Caki2 (cell line): ENCODE results near the gene AP2A2. TPM values are rescaled to one million over a fixed set of nuclear protein-coding genes. Genes with fewer than 3 reads are reported as not detected.

Source experiments
- DNase-seq: peaks from one replicate; pipeline ENCODE4 v3.0.0-alpha.2; 2015; ENCODE audit warnings: low read depth
- in situ Hi-C: cut with HindIII; loops from 2 replicates; pipeline ENCODE4 v1.10.0; 2016; ENCODE audit warnings: low sequenced_read_pairs, low pct_unique_long_range_greater_than_20kb, mixed read lengths
- total RNA-seq: library from RNA; depleted of rRNA; stranded (reverse); fragments of >200 nt; shearing (Covaris generic); gene quantifications from 2 replicates; pipeline ENCODE4 v1.2.3, GENCODE V29; 2014; ENCODE audit warnings: low replicate concordance

Gene AP2A2
- total RNA-seq, 1 experiment from 2014 or later = 49.4 TPM

DNA sequence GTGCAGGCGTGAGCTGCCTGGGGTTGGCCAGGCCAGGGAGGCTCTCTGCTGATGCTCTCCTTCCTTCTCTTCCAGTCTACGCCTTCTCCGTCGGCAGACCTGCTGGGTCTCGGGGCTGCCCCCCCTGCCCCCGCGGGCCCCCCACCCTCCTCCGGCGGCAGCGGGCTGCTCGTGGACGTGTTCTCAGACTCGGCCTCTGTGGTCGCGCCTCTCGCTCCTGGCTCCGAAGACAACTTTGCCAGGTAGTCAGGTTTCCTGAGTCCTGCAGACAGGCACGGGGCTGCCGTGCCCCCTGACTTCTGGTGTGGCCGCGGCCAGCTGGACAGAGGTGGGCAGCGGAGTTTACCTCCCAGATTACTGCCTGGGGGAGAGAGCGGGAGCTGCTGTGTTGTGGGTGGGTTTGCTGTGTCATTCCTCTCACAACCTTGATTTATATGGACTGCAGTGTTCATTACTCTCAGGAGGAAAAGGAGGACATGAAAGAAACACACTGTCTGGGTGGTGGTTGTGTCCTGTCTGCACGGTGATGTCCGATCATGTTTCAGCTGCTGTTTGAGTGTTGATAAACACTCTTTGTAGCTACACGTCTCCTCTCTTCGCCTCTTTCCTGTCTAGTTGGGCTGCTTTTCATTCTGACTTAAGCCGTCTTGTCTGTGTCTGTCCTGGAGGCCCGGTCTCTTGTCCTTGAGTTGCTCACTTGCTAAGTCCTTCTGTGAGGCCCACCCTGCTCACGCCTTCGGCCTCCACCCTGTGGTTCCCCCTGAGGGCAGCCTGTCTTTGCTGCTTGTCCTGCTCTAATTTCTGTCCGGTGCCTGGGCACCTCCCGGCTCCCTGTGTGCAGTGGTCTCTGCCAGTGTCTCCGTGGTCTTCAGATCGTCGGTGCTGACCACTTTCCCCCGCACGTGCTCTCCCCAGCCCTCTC is 74.9 kb downstream of the AP2A2 start:
- DNase-seq = no peak
- in situ Hi-C loops = no loop called here

DNA sequence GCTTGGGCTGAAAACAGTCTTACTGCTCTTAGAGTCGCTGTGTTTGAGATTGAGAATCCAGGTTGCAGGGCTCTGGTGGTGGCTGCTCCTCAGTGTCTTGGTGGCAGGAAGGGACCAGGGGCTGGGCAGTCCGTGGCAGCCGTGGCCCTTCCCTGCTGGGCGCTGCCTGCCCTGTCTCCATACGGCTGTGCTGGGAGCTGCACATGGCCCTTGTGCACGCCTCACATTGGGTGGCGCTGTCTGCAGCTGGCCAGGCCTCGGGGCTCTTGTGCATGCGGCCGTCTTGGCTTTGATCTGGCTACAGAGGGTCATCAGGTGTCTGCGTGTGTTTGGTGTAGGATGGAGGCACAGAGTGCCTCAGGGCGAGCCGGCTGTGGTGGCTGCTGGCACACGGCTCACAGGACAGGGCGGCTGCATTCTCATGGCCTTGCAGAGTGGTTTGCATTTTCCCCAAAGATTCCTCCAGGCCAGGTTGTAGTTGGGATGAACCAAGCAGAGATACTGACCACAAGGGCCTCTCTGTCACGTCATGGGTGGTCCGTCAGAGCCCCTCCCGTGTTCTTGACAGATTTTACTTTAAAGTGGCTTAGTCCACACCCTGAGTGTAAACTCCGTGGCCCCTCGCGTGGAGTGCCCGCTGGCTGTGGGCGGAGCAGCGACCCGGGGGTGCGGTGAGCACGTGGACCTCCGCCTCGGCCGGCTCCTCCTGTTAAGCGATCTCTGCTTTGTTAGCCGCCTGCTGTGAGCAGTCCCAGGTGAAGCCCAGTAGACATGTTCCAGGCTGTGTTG is 76.1 kb downstream of the AP2A2 start:
- no peak for DNase-seq
- in situ Hi-C loops = no loop called here

DNA sequence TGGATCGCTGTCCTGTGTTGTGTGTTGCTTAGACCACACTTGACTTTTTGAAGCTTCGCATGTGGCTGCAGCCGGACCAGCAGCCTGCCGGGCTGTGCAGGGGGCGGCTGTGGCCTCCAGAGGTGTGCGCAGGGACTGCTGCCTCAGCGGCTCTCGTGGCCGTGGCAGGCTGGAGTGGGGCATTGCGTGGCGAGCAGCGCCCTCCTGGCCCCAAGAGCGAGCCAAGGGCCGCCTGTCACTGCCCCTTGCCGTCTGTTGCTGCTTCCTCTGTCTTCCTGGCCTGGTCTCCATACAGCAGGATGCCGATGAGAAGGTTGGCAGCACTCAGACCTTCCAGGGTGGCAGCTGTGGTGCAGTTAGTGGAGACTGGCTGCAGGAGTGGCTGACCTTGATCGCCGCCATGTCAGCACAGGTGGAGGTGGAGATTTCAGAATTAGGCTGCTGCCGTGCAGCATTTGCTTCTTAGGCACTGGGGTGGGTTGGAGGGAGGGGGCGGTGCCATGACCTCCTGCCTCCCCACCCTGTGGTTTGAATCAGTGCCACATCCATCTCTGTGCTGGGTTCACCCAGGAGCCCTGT is 76.8 kb downstream of the AP2A2 start:
- in situ Hi-C loops = no loop called here

DNA sequence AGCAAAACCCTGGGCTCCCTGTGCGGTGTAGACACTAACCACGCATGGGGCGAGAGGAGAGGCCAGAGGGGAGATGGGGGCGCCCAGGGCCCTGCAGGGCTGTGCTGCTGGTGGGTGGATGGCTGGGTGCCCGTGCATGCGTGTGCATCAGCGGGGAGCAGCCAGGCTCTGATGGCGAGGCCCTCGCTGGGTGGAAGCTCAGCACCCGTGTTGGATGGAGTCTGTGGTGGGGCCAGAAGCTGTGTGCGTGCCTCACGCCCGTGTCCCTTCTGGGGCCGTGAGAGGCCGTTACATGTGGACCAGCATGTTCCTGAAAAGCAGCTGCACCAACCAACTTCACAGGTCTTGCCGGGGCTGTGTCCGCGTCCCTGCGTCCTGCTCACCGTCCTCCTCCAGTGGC is 77.5 kb downstream of the AP2A2 start:
- no peak for DNase-seq
- in situ Hi-C loops = no loop called here

More for the DNA sequence above, 76.8 kb downstream of the AP2A2 start:
- DNase-seq = no peak

DNA sequence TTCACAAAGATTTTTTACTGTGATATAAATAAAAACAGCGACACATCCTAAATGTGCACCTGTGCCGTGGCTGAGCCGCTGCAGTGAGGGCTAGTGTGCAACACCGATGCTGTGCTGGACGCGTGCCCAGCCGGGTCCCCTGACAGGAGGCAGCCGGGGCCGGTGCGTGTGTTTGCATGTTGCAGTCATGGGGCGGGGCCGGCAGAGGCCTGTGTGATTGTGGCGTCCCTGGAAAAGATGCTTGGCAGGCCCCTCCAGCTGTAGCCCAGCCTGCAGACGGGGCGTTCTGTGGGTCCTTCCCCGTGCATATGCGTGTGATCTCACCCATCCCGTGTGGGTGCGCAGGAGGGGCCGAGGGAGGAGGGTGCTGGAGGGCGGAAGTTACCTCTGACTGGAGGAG is 80.3 kb downstream of the AP2A2 start:
- in situ Hi-C loops = no loop called here
- no peak for DNase-seq

DNA sequence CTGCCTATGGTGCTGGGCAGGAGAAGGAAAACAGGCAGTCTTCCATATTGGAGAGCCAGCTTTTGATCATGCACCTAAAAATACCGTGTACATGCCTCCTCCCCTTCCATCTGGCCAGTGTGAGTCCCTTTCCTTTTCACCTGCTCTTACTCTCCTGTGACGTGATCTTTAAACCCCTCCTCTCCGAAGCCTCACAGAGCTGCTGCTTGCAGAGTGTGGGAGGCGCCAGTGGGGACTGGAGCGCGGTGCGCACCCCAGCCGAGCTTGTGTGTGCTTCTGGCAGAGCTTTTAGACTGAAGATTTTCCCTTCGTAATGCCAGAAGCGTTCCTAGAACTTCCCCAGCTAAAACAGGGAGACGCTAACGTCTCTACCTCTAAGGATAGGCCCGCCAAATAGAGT is 81.1 kb downstream of the AP2A2 start:
- in situ Hi-C loops = no loop called here
- DNase-seq = no peak

DNA sequence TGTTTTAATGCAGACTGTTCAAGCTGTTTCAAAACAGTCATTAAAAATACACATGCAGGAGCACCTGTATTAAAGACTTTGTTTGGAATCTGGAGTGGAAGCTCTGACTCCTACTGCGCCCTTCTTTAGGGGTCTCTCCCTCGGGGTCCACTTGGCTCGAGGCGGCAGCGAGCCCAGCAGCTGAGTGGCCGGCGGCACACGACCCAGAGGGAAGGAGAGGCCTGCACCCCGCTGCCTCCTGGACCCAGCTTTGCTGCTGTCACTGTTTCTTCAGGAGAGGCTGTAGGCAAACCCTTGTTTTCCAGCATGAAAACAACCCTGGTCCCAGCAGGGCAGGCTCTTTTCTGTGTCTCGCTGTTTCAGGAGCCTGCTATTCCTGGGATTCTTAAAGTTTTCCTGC is 81.6 kb downstream of the AP2A2 start:
- no peak for DNase-seq
- in situ Hi-C loops = no loop called here

DNA sequence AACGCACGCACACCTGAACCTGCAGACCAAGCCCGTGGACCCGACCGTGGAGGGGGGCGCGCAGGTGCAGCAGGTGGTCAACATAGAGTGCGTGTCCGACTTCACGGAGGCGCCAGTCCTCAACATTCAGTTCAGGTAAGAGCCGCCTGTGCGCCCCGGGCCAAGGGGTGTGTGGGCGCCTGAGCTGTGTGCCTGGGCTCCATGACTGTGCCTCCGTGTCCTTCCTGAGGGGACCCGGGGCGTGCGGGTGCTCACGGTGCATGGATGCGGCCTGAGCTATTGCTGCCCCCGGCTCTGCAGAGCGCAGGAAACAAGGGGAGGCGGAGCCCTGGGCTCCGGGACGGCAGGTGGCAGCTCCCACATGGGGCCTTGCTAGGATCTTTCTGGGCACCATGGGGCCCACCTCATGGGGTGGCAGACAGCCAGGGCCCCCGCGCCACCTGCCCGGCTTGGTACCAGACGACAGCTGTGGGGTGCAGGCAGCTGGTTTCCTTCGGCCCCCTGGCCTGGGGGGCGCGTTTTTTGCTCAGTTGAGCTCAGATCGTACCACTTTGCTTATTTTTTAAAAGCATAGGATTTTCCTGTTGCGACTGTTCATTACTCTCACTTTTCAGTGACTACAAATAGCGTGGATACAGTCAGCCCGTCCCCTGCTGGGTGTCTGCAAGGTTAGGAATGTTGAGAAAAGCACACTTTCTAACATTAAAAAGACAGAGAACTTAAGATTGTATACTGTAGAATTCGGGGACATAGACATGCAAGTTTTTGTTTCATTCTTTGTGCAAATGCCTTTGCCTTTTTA is 82.5 kb downstream of the AP2A2 start:
- in situ Hi-C loops = no loop called here
- no peak for DNase-seq

DNA sequence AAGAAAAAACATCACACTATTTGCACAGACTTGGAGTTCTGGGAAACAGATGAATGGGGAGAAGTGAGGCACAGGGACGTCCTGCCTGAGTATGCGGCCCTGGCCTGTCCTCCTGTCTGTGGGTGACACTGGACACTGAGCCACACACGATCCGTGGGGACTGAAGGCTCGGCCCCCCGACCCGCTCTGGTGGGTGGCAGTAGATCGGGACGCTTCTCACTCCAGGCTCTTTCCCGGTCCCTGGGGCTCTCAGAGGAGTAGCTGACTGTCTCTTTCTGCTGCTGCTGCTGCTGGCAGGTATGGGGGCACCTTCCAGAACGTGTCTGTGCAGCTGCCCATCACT is 83.1 kb downstream of the AP2A2 start:
- DNase-seq = no peak
- in situ Hi-C loops = no loop called here

DNA sequence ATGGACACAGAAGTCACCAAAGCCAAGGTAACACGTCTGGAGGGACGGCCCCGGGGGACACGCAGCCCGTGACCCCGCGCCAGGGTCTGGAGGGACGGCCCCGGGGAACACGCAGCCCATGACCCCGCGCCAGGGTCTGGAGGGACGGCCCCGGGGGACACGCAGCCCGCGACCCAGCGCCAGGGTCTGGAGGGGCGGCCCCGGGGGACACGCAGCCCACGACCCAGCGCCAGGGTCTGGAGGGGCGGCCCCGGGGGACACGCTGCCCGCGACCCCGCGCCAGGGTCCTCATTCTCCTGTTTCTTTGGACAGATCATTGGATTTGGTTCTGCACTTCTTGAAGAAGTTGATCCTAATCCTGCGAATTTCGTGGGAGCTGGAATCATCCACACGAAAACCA is 83.7 kb downstream of the AP2A2 start:
- in situ Hi-C loops = no loop called here
- no peak for DNase-seq

DNA sequence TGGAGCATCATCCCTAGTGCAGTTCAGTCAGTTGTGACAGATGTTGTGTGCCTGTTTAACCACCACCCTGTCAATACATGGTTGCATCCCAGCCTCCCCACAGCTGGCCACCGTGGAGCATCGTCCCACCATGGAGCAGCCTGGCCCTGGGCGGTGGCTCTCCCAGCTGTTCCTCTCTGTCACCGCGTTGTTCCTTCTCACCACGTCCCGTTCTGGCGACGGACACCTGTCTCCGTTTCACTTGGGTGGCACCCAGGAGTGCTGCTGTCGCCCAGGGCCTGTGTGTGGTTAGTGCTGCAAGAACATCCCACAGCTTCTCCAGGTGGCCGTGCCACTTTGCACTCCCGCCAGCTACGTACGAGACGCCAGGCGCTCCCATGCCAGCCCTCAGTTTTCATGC is 84.3 kb downstream of the AP2A2 start:
- no peak for DNase-seq
- in situ Hi-C loops = no loop called here

DNA sequence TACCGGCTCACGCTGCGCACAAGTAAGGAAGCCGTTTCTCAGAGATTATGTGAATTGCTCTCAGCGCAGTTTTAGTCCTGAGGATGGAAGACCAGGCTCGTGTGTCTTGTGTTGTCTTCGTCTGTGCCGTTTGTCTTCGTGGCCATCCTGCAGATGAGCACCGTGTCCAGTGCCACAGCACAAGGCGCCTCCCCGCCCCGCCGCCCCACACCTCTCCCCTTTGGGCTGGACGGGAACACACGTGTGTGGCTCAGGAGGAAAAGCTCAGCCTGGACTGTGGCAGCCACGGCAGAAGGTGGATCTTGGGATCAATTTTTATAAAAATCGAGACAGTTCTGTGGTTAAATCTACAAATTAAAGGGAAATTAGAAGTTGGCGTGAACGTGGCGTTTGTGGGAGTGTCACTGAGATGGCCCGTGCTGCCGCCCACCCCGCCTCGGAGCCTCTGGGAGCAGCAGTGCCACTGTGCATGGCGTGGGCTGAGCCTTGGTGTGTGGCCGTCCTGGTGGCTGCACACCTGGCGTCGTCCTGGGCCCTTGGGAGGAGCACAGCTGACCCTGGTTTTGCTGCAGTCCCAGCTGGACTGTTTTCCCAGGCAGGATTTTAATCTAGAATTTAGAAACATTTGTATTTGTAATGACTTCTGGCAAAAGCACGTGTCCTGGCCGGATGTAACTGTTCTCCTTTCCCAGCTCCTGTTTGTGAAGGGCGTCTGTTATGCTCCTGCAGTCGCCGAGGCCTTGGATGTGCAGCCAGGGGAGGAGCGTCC is 85.1 kb downstream of the AP2A2 start:
- in situ Hi-C loops = no loop called here
- DNase-seq = no peak

DNA sequence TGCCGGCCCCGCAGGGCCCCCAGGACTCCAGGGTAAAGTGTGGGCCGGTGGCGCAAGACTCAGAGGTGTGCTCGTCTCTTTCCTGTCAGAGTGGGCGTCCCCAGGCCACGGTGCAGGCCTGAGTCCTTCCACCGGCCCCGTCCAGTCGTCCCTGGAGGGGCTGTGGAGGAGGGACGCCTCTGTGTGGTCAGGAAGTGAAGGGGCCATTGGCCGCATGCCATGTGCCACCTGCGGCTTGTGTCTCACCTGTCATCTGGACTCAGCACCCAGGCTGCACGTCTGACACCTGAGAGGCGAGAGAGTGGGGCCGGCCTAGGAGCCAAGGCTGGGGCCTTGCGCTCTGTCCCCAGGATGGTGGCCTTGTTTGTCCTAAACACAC is 85.6 kb downstream of the AP2A2 start:
- in situ Hi-C loops = no loop called here
- no peak for DNase-seq

DNA sequence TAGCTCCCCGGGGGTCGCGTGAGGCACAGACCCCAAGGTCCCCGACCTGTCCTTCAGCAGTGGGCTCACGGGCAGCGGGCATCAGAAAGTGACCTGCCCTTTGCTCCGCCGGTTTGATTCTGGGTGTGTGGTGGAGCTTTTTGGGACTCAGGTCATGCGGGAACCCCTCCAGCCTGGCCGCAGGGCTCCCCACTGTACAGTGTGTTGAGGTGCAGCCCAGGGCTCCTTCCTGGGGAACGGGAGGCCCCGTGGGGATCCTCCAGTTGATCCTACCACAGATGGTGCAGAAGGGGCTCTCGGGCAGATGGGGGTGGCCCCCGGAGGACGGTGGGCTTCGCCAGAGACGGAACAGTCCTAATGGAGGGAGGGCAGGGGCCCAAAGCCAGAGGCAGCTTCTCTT is 86.6 kb downstream of the AP2A2 start:
- in situ Hi-C loops = no loop called here

DNA sequence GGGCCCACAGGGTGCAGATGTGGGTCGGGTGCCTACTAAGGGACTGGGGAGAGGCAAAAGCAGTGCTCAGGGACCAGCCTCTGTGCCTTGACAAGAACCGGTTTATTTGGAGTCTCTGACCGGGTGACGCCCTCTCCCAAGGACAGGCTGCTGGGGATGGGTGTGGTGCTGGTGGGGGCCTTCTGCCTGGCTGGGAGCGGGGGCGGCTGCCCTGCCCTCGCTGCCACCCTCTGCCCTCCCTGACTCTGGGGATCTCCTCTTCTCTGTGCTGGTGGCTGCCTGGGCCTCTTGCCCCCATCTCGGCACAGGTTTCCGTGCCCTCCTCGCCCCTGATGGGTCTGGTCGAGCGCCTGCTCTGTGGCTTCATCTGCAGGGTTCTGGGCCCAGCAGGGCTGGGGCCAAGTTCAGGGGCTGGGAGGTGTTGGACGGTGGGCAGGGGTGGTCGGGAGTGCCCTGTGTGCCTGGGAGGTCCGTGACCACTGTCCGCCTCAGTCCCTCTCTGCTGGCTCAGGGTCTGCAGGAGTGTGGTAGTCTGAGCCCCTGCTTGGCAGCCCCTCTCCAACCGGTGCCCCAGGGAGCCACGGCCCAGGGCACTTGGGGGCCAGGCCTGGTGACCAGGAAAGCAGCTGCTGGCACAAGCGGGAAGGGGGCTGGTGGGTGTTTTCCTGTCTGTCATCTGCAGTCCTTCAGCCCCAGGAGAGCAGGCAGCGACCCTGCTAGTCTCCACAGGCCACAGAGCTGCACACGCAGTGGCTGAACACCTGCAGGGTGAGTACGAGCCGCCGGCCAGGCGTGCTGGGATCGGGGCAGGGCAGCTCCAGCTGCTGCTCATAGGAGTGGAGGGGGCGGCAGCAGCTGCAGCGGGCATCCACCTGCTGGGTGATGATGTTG is 87.3 kb downstream of the AP2A2 start:
- in situ Hi-C loops = no loop called here

More for the DNA sequence above, 86.6 kb downstream of the AP2A2 start:
- no peak for DNase-seq

DNA sequence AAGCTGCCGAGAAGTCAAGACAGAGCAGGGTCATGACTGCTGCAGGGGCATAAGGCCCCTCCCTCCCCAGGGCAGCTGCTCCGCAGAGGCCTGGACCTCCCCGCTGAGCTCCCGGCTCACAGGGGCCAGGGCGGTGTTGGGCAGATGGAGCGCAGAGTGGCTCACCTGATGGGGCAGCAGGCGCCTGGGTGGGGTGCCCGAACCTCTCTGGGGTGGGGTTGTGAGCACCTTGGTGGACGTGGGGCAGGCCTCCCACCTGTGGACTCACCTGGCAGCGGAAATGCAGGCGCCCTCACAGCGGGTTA is 87.9 kb downstream of the AP2A2 start:
- in situ Hi-C loops = no loop called here
- no peak for DNase-seq

More for the DNA sequence above, 87.3 kb downstream of the AP2A2 start:
- DNase-seq = no peak

DNA sequence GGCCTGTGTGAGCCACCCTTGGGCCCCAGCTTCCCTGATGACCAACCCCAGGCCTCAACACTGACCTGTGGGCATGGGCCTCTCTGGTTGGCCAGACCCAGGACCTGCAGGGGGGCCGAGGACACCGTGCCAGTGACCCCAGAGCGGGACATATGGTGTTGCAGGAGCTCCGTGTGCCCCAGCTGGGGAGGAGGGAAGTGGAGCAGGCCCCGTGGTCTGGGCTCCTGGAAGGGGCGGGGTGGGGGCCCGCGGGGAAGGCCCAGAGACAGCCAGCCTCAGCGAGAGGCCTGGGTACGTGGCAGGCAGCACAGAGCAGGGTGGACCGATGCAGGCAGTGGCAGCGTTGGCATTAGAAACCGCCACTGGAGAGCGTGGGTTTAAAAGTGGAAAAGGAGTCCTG is 88.6 kb downstream of the AP2A2 start:
- DNase-seq = no peak
- in situ Hi-C loops = no loop called here
